Esophagus muscularis mucosa (tissue), 3 donors: ENCODE results near the gene HOMER2.

ENCODE experiments used
- CTCF ChIP-seq, 3 experiments: fragments of 200-600 bp in 2 of 3; fragments of 450-650 bp in 1 of 3; sonication (generic) in 2 of 3; IDR thresholded peaks; one replicate each; pipeline ENCODE4 v1.5.1; 2017 to 2019; ENCODE audit warnings: antibody characterized with exemption in 3 of 3, mild to moderate bottlenecking in 2 of 3, moderate library complexity in 1 of 3
- POLR2A ChIP-seq: fragments of 450-650 bp; IDR thresholded peaks from one replicate; pipeline ENCODE4 v1.6.1; 2017; ENCODE audit warnings: antibody characterized with exemption, moderate library complexity, mild to moderate bottlenecking, low read depth
- POLR2AphosphoS5 ChIP-seq, 2 donors: sonication (generic); formaldehyde crosslinking; IDR thresholded peaks; one replicate each; pipeline ENCODE4 v1.6.1; 2017; ENCODE audit warnings: antibody characterized with exemption in 2 of 2

GRCh38 chr15:82864967-82865366, 87.6 kb downstream of the HOMER2 start:
- TF ChIP-seq CTCF (IDR thresholded peaks at IDR 0.05) (no peak), POLR2AphosphoS5 (IDR thresholded peaks at IDR 0.05) (no peak), POLR2A (no peak)
